AG09319 (cell line): ENCODE results near the gene PCTP.

Experiments used
- DNase-seq: peaks from one replicate; pipeline ENCODE4 v3.0.0-alpha.2; 2010; ENCODE audit warnings: low read depth; ENCODE audit errors: extremely low read depth
- CTCF ChIP-seq: IDR thresholded peaks from 2 replicates; pipeline ENCODE4 v1.5.1; 2011; ENCODE audit warnings: low read depth, mild to moderate bottlenecking, inconsistent platforms, low read length, moderate library complexity

Gene PCTP

GRCh38 chr17:55720919-55721836 is 29.7 kb upstream of the PCTP start:
- no peak for DNase-seq
- no peak for TF ChIP-seq CTCF

- no peak for DNase-seq
- no peak for TF ChIP-seq CTCF
Measured at GRCh38 chr17:55722016-55722736, 28.7 kb upstream of the PCTP start.

GRCh38 chr17:55722742-55723487 is 27.9 kb upstream of the PCTP start, which contains the start of gene TMEM100:
Gene TMEM100, minus strand, starts transcription at chr17:55722864. Its CDS starts 1,794 bp downstream, at chr17:55721070.
- peak; percentile 44 for DNase-seq
- no peak for TF ChIP-seq CTCF

GRCh38 chr17:55723488-55723848 is 27.4 kb upstream of the PCTP start:
- TF ChIP-seq CTCF = no peak
- DNase-seq = no peak

- DNase-seq = peak; percentile 99
- no peak for TF ChIP-seq CTCF
Measured at GRCh38 chr17:55726440-55726839, 24.4 kb upstream of the PCTP start.

- DNase-seq = no peak
- no peak for TF ChIP-seq CTCF
Measured at GRCh38 chr17:55727275-55727674, 23.6 kb upstream of the PCTP start.
